Measurements from ENCODE around the gene SPAG8. TPM values are rescaled to one million over a fixed set of nuclear protein-coding genes. Genes with fewer than 3 reads are reported as not detected.

Gene SPAG8
- total and polyA plus RNA-seq, 9 of the 15 experiments (the other 6 are each of a cell fraction or from before 2014, with no cell fraction given): 0.03 to 0.47 (median 0.21) TPM

DNA sequence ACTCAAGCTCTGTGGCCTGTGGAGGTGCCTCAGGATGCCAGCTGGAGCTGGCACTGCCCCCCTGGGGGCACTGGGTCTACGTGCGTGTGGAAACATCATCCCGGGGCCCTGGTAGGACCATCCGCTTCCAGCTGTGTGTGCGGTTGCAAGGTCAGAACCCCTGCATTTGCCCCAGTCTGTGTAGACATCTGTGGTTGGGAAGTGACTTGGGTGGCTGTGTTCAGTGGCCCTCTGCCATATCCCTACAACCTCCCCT lies 29.5 kb upstream of the SPAG8 start (continued):
- TF ChIP-seq, protein P1, sequence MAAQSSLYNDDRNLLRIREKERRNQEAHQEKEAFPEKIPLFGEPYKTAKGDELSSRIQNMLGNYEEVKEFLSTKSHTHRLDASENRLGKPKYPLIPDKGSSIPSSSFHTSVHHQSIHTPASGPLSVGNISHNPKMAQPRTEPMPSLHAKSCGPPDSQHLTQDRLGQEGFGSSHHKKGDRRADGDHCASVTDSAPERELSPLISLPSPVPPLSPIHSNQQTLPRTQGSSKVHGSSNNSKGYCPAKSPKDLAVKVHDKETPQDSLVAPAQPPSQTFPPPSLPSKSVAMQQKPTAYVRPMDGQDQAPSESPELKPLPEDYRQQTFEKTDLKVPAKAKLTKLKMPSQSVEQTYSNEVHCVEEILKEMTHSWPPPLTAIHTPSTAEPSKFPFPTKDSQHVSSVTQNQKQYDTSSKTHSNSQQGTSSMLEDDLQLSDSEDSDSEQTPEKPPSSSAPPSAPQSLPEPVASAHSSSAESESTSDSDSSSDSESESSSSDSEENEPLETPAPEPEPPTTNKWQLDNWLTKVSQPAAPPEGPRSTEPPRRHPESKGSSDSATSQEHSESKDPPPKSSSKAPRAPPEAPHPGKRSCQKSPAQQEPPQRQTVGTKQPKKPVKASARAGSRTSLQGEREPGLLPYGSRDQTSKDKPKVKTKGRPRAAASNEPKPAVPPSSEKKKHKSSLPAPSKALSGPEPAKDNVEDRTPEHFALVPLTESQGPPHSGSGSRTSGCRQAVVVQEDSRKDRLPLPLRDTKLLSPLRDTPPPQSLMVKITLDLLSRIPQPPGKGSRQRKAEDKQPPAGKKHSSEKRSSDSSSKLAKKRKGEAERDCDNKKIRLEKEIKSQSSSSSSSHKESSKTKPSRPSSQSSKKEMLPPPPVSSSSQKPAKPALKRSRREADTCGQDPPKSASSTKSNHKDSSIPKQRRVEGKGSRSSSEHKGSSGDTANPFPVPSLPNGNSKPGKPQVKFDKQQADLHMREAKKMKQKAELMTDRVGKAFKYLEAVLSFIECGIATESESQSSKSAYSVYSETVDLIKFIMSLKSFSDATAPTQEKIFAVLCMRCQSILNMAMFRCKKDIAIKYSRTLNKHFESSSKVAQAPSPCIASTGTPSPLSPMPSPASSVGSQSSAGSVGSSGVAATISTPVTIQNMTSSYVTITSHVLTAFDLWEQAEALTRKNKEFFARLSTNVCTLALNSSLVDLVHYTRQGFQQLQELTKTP (IDR thresholded peaks at IDR 0.05; ENCODE audit: low read depth in 1 of 2, partially characterized antibody in 2 of 2): no peak
- no peak for TF ChIP-seq POLR3G (IDR thresholded peaks at IDR 0.05; ENCODE audit: extremely low read depth, insufficient read length, insufficient replicate concordance)
- TF ChIP-seq NFRKB (IDR thresholded peaks at IDR 0.05; ENCODE audit: low read depth): no peak
- TF ChIP-seq BRF2 (IDR thresholded peaks at IDR 0.05; ENCODE audit: borderline replicate concordance, insufficient read depth, insufficient read length): no peak
- TF ChIP-seq CBFB (CRISPR knock-in tag; IDR thresholded peaks at IDR 0.05): no peak
- no peak for TF ChIP-seq NBN (IDR thresholded peaks at IDR 0.05; ENCODE audit: low read depth)

Data from K562 (cell line).